Loucy (cell line): ENCODE measurements around the gene KRTAP9-9.
"Not testable (repeated sequence)": the region's sequence is repeated elsewhere in the genome, so short reads cannot be mapped to it uniquely, and the experiment has no call there.

Experiments
- CTCF ChIP-seq: fragments of 200-600 bp; sonication (generic); conservative IDR thresholded peaks from 2 replicates; pipeline ENCODE4 v1.5.1; 2014; ENCODE audit warnings: mild to moderate bottlenecking, antibody characterized with exemption, low read length
- EZH2phosphoT487 ChIP-seq: fragments of 200-600 bp; IDR thresholded peaks from 2 replicates; pipeline ENCODE4 v1.6.1; 2018; ENCODE audit warnings: antibody characterized with exemption, mild to moderate bottlenecking, moderate library complexity, borderline replicate concordance

- TF ChIP-seq CTCF, EZH2phosphoT487: not testable (repeated sequence)
Observed at GRCh38 chr17:41232399-41233105, 22.6 kb upstream of the KRTAP9-9 start, which contains the start of gene KRTAP9-3.
